ENCODE data around the gene FCHSD2.

GRCh38 chr11:72937439-72937838 lies 204.7 kb downstream of the FCHSD2 start:
- TF ChIP-seq L3MBTL2 (conservative IDR thresholded peaks at IDR 0.05) (no peak), BHLHE40 (IDR thresholded peaks at IDR 0.05; ENCODE audit: borderline replicate concordance) (no peak), SP1 (IDR thresholded peaks at IDR 0.05) (no peak), FOXA1 (IDR thresholded peaks at IDR 0.05) (no peak)
